Testis (tissue), 3 donors: ENCODE results near the gene POMP. TPM values are rescaled to one million over a fixed set of nuclear protein-coding genes. Genes with fewer than 3 reads are reported as not detected.

Experiments
- DNase-seq: peaks from one replicate; pipeline ENCODE4 v3.0.0-alpha.2; 2019
- H3K27ac ChIP-seq, 2 donors: fragments of 200-600 bp; sonication (generic); one replicate each; pipeline ENCODE4 v1.5.1; 2019
- H3K27me3 ChIP-seq: fragments of 200-600 bp; sonication (generic); one replicate; pipeline ENCODE4 v1.5.1; 2019
- H3K36me3 ChIP-seq: fragments of 200-600 bp; sonication (generic); one replicate; pipeline ENCODE4 v1.5.1; 2017; ENCODE audit warnings: low read depth; ENCODE audit errors: missing control alignments
- H3K4me1 ChIP-seq: fragments of 200-600 bp; sonication (generic); one replicate; pipeline ENCODE4 v1.5.1; 2019
- H3K4me3 ChIP-seq, 2 donors: fragments of 200-600 bp; sonication (generic); one replicate each; pipeline ENCODE4 v1.5.1; 2017 to 2019
- H3K9me3 ChIP-seq: fragments of 200-600 bp; sonication (generic); one replicate; pipeline ENCODE4 v1.5.1; 2017
- CTCF ChIP-seq, 3 experiments: fragments of 450-650 bp in 2 of 3; fragments of 200-600 bp in 1 of 3; sonication (generic) in 1 of 3; IDR thresholded peaks; one replicate each; pipeline ENCODE4 v1.5.1; 2016 to 2019; ENCODE audit warnings: antibody characterized with exemption in 3 of 3, mild to moderate bottlenecking in 2 of 3, moderate library complexity in 1 of 3
- POLR2A ChIP-seq: fragments of 450-650 bp; IDR thresholded peaks from one replicate; pipeline ENCODE4 v1.6.1; 2017; ENCODE audit warnings: antibody characterized with exemption, mild to moderate bottlenecking, moderate library complexity
- WGBS, 2 donors: methylation state at CpG; one replicate each; pipeline ENCODE4 v1.1.5; 2018; 5-methylcytosine and 5-hydroxymethylcytosine counted together
- intact Hi-C: fragments of 100-400 bp; cut with DNase I; formaldehyde crosslinking; loops from one replicate; pipeline ENCODE4 v1.15.1; 2023; ENCODE audit warnings: low total_unique reads
- polyA plus RNA-seq: library from polyadenylated mRNA; stranded (reverse); fragments of 350-450 nt; fragmentation: Illumina TruSeq; extraction: RNeasy Lipid Tissue Mini Kit (QIAGEN cat#74804); gene quantifications from one replicate; pipeline ENCODE4 v1.2.3, GENCODE V29; 2014; ENCODE audit warnings: low read depth, low replicate concordance; ENCODE audit not compliant: insufficient read depth
- total RNA-seq, 2 donors: library from RNA; depleted of rRNA; stranded (reverse); fragments of >200 nt; gene quantifications; one replicate each; pipeline ENCODE4 v1.2.3, GENCODE V29; 2016

Gene POMP
- total and polyA plus RNA-seq, 3 donors from 2014 or later = 53.4 to 114 (median 57.3) TPM

GRCh38 chr13:28710161-28710560, 51.2 kb downstream of the POMP start:
- WGBS, 2 donors = 85 to 92% methylated on average over 2 to 4 of the region's 4 CpGs
- Histone ChIP-seq H3K27me3 (no peaks in the 10 kb centered on the region), H3K36me3 (no peaks in the 10 kb centered on the region), H3K27ac (no peak overlapping the region), H3K4me3 (no peak overlapping the region), H3K9me3 (no peaks in the 10 kb centered on the region), H3K4me1 (no peaks in the 10 kb centered on the region)
- intact Hi-C loops = no loop called here
- no peak for DNase-seq
- TF ChIP-seq CTCF (IDR thresholded peaks at IDR 0.05) (no peak), POLR2A (no peak)

DNA sequence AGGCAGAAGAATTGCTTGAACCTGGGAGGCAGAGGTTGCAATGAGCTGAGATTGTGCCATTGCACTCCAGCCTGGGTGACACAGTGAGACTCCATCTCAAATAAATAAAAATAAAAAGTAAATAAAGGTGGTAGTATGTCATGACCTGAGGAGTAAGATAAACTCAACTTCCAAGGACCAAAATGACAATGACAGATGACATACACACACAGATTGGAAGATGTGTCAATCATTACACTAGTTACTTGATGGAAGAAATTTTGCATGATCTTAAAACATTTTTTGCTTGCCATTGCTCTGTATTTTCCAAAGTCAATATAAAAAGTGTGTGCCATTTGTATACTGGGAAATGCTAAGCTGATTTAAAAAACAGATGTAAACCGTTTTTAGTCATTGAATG, 55.7 kb downstream of the POMP start:
- 84 to 97% methylated on average over 1 of the region's 1 CpG for WGBS, 2 donors
- no peak for TF ChIP-seq POLR2A
- no peak for TF ChIP-seq CTCF (IDR thresholded peaks at IDR 0.05)
- Histone ChIP-seq H3K27me3 (no peaks in the 10 kb centered on the region), H3K4me3 (no peak overlapping the region), H3K9me3 (no peaks in the 10 kb centered on the region), H3K4me1 (peaks cover 17% of the 10 kb centered on the region), H3K36me3 (no peaks in the 10 kb centered on the region), H3K27ac (peak overlapping the region in 1 of 2 donors; percentile 23)
- intact Hi-C loops = no loop called here
- DNase-seq = no peak

- intact Hi-C loops = no loop called here
Measured at GRCh38 chr13:28716511-28716910, 57.6 kb downstream of the POMP start.

DNA sequence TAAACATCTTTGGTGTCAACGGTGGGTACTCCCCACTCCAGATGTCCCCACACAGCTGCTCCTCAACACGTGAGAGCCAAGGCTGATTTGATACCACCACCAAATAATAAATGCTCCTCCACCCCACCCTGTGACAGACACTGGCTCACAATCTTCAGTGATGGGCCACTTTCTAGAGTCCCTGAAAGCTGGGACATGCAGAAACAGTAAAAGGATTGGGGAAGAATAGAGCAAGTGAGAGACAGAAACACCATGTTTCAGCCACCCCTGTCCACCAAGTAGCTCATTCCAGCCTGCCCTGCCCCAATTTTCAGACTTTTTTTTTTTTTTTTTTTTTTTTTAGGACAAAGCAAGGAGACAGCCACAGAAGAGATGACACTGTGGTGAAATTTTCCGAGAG, 58.2 kb downstream of the POMP start:
- WGBS, 2 donors = 44 to 66% methylated on average over 3 of the region's 3 CpGs
- Histone ChIP-seq H3K27me3 (no peaks in the 10 kb centered on the region), H3K9me3 (no peaks in the 10 kb centered on the region), H3K4me1 (peaks cover 17% of the 10 kb centered on the region), H3K36me3 (no peaks in the 10 kb centered on the region), H3K4me3 (no peak overlapping the region), H3K27ac (peak overlapping the region; percentile 48 to 92)
- intact Hi-C loops = no loop called here
- TF ChIP-seq CTCF (IDR thresholded peaks at IDR 0.05) = no peak
- TF ChIP-seq POLR2A = no peak
- no peak for DNase-seq

More at GRCh38 chr13:28716511-28716910, 57.6 kb downstream of the POMP start:
- Histone ChIP-seq H3K27me3 (no peaks in the 10 kb centered on the region), H3K9me3 (no peaks in the 10 kb centered on the region), H3K36me3 (no peaks in the 10 kb centered on the region), H3K4me3 (no peak overlapping the region), H3K4me1 (peaks cover 17% of the 10 kb centered on the region), H3K27ac (peak overlapping the region; percentile 48 to 58)
- 37 to 40% methylated on average over 8 of the region's 8 CpGs for WGBS, 2 donors
- no peak for DNase-seq
- no peak for TF ChIP-seq CTCF (IDR thresholded peaks at IDR 0.05)
- TF ChIP-seq POLR2A = no peak

DNA sequence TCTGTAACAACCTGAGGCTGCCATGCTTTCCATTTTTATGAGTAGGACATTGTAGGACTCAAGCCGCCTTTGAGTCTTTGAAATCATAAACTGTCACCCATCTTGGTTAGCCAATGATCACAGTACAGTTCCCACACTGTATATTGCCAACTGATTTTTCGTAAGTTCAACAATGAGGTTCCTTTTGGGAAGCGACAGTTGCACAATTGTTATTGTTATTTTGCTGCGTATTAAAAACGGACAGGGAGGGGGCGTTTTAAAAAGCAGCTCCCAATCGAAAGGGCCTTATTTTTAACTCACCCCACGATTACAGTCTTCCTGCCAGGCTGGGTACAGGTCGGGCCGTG, 59.2 kb downstream of the POMP start:
- DNase-seq = no peak
- intact Hi-C loops = no loop called here
- peak overlapping the region; percentile 76 to 81 for H3K4me3 ChIP-seq

More for the DNA sequence above, 59.2 kb downstream of the POMP start:
- peak overlapping the region; percentile 86 to 92 for H3K27ac ChIP-seq
- no peaks in the 10 kb centered on the region for H3K27me3 ChIP-seq
- no peaks in the 10 kb centered on the region for H3K36me3 ChIP-seq
- H3K9me3 ChIP-seq = no peaks in the 10 kb centered on the region
- TF ChIP-seq POLR2A (no peak), CTCF (IDR thresholded peaks at IDR 0.05) (no peak)
- peaks cover 17% of the 10 kb centered on the region for H3K4me1 ChIP-seq
- WGBS, 2 donors = 3 to 4% methylated on average over 10 of the region's 10 CpGs
